Hematopoietic multipotent progenitor cell (in vitro differentiated cells): ENCODE results near the gene CACNA1C. TPM values are rescaled to one million over a fixed set of nuclear protein-coding genes. Genes with fewer than 3 reads are reported as not detected.
"Not testable (repeated sequence)": the region's sequence is repeated elsewhere in the genome, so short reads cannot be mapped to it uniquely, and the experiment has no call there.

Experiments used
- DNase-seq, 3 donors: peaks; one replicate each; pipeline ENCODE4 v3.0.0-alpha.2; 2011 to 2015; ENCODE audit warnings: low read depth in 2 of 3, low spot score in 2 of 3
- total RNA-seq: library from RNA; depleted of rRNA; stranded (reverse); fragments of >200 nt; gene quantifications from one replicate; pipeline ENCODE4 v1.2.3, GENCODE V29; 2012

CACNA1C gene
- total RNA-seq, 1 donor: 0.54 TPM

DNA sequence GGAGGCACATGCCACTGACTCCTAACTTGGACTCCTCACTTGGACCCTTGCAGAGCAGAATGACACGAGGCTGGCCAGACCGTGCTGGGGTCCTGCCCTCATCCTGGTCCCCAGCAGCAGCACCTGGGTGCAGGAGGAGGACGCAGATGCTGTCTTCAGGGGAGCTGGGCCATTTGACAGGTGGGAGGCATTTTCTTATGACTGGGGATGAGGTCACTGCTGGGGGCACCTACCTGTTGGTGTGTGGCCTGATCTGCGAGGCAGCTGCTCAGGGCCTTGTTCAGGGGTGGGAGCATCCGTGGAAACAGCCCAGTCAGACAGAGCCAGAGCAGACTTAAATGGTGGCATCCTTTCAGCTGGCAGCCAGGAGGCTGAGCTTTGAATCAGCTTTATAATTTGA is 57.3 kb downstream of the CACNA1C start:
- no peak for DNase-seq

DNA sequence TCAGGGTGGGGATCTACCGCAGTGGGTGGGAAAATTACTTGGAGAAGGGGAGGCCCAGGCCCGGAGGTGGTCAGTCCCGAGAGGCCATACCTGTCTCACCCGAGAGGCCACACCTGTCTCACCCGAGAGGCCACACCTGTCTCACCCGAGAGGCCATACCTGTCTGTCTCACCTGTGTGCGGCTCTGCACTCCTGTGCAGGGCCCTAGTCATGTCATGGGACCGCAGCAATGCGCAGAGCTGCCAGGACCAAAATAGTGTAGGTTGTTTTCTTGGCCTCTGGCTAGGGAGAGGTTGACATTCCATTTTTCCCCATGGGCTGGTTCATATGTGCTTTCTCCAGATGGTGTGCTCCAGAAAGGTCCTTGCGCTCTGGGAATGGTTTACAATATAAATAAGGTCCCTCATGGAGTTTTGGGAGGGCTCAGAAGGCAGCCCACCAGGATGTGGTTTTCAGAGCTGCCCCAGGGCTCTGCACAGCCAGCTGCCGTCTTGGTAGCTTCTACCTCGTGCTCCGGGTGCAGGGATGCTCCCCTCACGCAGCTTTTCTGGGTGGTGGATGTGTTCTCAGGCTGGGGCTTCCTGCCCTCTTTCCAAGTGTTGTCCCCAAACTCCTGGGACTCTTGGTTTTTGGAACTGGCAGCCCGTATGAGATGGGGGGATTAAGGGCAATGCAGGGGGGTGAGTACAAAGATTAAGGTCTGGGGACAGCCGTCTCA is 58.2 kb downstream of the CACNA1C start:
- DNase-seq: no peak

DNA sequence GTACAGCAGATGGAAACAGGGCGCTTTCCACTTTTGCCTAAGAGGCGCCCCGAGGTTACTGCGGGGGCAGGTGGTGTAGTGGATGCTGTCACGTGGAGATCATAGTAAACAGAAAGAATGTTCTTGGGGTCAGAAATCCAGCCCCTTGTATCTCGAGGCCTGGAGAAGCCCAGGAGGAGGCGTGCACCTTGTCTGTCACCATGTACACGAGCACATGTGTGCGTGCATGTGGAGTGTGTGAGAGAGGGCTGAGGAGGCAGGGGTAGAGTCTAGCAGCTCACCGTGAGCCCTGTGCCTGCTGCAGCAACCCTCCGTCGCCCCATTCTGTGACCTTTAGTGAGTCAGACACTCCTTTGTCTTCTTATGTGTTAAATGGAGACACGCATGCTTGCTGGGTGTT is 59.0 kb downstream of the CACNA1C start:
- no peak for DNase-seq

DNA sequence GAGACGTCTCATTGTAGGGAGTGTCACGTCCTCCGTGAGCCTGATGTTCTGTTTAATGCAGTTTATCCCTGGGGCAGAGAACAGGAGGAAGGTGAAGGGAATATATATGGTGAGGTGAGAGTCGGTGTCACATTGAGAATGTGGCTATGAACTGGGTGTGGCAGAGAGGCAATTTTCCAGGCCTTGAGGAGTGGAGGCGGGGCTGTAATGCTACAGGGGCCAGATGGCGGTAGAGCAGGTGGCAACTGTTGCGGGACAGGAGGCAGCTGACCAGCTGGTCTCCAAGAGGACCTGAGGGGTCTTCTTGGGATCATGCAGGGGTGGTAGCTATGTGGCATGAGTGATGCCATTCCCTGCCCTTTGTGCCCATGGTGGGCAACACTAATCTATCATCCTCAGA is 59.6 kb downstream of the CACNA1C start:
- DNase-seq: no peak

DNA sequence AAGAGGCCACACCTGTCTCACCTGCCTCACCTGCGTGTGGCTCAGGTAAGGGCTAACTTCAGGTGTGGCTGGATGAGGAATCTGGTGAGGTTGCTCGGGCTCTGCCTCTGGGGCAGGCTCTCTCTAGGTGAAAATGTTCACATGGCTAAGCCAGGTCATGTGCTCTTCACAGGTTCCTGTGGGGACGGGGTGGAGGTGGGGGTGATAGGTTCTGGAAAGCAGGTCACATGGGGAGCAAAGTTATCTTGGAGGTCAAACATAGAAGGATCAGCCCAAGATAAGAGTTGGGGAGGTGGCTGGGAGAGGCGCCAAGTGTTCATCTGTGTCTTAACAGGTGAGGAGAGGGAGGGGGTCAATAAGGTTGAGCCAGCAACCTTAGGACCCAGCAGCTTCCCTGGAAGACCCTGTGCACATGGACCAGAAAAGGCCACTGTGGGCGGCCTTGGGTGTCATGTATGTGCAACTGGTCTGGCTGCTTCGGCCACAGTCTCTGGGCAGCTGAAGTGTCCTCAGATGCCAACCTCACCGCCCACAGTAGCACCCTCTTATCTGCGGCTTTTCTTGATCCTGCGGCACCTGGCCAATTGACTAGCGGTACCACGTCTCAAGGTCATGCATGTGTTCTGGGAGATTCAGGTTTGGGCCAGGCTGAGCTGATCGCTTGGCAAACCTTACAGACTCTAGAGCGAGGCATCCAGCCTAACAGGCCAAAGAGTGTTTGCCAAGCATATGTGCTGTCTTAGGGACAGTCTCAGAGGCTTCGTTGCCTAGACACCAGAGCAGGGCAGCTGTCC is 60.5 kb downstream of the CACNA1C start:
- DNase-seq: no peak

DNA sequence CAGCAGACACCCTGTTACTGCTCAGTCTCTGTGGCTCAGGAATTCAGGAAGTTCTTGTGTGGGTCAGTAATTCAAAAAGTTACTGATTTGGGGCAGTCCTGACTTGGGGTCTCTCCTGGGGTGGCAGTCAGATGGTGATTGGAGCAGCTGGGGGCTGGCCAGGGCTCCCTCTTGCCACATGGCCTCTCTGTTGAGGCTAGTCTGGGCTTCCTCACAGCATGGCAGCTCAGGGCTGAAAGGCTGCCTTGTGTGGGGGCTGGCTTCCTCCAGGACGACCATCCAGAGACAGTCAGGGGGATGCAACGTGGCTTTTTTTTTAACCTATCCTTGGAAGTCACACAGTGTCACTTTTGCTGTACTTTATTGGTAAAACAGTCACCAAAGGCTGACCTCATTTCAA is 61.3 kb downstream of the CACNA1C start:
- DNase-seq: no peak

DNA sequence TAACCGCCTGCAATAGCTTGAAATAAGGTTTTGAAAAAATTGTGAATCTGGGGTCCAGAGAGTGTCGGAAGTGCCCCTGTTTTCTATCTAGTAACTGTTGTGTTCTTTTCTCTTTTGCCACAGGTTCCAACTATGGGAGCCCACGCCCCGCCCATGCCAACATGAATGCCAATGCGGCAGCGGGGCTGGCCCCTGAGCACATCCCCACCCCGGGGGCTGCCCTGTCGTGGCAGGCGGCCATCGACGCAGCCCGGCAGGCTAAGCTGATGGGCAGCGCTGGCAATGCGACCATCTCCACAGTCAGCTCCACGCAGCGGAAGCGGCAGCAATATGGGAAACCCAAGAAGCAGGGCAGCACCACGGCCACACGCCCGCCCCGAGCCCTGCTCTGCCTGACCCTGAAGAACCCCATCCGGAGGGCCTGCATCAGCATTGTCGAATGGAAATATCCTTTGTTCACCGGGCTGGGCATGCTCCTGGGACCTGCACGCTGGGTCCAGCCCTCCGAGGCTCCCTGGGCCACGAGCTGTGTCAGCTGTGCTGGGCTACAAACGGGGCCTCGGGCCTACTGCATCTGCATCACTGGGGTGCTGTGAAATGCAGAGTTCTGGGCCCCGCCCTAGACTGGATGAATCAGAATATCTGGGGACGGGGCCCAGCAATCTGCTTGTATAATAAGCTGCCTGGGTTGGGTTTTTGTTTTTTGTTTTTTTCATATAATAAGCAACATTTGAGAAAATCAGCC is 62.5 kb downstream of the CACNA1C start:
- DNase-seq: no peak

DNA sequence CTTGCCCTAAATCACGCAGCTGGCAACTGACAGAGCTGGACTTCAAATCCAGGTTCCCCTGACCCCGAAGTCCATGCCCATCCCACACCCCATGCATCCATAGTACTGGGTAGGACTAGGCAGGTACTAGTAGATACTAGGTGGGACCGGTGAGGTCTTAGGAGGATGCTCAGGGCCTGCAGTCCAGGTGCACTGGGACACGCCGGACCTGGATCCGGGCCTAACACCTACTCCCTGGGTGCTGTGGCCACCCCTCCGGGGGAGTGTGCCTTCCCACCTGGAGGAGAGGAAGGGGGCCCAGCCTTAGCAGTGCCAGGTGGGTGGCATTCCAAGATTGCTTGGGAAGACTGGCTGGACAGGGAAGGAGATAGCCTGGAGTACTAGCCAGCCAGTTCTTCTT is 64.8 kb downstream of the CACNA1C start:
- no peak for DNase-seq

DNA sequence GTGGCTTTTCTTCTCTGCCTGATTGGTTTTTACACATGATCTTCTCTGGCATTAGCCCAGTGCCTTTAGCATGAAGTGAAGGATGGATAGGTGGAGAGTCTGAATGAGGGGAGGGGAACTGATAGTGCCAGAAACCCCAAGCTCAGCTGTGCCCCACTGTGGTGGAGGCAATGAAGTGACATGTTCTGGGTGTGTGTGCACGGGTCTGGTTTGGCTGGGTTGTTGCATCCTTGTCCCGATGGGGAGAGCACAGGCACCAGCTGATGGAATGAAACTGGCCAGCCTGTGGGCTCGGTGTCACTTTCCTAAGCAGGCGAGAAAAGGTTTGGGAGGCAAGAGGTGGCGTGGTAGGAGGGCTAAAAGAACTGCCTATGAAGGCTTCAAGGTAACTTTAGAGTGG is 65.3 kb downstream of the CACNA1C start:
- no peak for DNase-seq

DNA sequence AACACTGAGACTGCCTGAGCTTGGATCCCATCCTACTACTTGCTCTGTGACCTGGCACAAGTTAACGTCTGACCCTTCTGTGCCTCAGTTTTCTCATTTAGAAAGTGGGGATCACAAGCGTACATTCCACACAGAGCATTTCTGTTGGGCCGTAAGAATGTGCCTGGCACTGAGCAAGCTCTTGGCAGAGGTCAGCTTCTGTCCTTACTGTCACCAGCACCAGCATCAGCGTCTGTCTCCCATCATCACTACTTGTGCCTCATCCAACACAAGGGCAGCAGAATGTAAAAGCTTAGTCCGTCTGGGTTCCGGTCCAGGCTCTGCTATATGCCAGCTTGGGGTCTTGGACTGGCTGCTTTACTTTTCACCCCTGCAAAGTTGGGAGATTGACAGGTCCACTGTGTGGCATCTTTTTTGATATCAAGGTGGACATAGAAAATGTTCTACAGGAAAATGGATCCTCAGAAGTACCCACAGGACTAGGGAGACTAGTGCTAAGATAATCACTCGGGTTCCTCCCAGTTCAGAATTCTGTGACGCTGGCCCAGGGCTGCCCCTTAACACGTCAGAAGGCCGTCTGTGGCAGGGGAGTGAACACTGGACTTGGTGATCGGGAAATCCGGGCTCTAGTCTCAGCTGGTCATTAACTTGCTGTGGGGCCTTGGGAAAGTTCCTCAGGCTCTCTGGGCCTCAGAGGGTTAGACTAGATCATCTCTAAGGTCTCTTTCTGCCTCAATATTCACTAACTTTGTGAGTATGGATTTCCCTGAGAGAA is 65.9 kb downstream of the CACNA1C start:
- no peak for DNase-seq

DNA sequence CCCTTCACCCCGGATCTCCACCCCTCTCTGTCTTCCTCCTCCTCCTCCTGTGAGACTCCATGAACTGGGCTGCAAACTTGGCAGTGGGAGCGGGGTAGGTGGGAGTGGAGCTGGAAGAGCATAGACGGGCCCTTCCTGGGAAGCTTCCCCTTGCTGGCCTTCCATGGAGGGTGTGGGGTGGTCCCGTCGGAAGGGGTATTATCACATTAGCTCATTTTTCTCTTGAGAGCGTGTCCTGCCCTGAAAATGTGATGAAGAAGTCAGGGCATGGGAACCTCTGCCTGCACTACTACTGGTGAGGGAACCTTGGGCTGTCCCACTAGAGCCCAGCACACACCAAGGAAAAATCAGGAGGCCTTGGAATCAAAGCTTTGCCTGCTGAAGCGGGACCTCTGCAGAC is 66.5 kb downstream of the CACNA1C start:
- DNase-seq: no peak

DNA sequence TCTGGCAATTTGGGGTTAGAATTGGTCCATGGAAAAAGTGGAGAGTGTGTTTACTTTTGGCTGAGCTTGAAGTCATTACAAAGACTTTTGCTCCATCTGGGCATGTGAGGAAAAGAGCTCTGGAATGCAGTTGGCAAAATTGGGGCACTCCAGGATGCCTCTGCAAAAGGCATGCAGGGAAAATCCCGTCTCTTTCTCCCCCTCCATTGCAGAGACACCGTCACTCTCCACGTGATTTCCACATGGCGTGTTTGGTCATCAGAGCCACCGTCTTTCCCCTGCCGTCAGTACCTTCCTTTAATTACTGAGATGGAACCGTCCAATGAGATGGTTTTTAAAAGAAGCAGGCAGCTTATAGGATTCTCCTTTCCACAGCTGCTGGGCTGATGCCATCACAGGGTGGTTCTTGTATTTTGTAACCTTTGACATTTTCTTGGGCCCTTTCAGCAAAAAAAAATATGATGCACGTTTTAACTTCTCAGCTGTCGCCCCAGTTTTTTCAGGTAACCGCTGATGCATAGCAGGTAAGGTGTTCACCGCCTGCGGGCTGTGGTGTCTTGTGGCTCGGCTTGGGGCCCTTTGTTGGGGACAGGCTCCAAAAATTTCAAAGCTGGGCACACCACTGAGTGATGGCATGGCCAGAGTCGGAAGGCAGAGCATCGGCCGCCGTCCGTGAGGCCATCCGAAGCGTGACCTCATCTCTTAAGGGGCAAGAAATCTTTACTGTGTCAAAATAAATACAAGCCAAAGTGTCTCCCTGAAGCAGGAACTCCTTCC is 68.4 kb downstream of the CACNA1C start:
- DNase-seq: no peak

DNA sequence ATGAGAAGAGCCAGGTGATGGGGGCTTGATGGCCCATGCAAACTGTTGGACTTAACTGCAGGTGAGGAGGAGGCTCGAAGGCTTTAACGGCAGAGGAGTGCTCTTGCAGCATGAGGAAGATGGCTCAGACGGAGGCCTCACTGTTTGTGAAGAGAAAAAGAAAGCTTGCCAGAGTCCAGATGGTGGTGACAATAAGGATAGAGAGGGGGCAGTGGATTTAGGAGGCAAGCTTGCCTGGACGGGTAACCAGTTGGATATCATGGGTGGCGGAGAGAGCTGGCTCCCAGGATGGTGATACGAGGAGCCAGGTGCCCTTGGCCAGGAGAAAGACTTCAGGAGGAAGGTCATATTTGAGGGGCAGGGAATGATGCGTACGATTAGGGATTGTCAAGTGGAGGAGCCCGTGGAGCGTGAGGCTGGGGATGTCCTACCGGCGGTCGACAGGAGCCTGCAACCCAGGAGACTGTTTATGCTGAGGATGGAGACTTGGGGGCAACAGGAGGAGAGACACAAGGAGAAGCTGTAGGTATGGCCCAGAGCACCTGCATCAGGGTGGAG is 71.8 kb downstream of the CACNA1C start:
- no peak for DNase-seq

DNA sequence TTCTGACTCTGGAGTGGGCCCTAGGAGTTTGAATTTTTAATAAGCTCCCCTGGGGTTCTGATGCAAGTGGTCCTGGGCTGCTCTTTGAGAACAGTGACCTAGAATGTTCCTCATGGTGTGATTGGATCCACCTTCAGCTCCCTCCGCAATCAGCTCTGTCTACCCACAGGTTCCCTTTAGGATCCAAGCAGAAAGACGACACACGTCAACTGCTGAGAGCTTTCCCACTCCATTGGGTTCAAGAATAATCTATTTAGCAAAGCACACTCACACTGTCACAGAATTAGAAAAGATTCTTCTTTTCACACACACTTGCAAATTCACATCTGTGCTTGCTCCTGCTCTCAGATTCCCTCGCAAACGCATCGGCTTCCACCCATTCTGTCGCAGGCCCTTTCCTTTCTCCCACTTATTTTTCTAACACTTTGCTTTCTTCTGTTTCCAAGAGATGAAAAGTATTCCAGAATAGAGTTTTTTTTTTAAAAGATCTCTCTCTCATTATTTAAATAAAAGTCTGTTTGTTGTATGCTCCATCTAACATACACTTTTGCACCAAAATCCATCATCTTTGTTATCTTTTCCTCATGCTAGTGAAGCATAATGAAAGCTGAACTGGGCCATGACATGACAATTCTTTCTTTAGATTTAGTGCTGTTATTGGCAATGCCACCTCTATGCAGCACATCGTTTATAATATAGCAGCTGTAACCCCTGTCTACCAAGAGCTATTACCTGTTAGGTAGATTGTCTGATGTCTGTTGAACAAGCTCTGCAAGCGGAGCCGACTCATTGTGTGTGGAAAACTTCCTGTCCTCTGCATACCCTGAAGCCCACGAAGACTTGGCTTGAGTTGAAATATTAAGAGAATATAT is 73.1 kb downstream of the CACNA1C start:
- DNase-seq: no peak

DNA sequence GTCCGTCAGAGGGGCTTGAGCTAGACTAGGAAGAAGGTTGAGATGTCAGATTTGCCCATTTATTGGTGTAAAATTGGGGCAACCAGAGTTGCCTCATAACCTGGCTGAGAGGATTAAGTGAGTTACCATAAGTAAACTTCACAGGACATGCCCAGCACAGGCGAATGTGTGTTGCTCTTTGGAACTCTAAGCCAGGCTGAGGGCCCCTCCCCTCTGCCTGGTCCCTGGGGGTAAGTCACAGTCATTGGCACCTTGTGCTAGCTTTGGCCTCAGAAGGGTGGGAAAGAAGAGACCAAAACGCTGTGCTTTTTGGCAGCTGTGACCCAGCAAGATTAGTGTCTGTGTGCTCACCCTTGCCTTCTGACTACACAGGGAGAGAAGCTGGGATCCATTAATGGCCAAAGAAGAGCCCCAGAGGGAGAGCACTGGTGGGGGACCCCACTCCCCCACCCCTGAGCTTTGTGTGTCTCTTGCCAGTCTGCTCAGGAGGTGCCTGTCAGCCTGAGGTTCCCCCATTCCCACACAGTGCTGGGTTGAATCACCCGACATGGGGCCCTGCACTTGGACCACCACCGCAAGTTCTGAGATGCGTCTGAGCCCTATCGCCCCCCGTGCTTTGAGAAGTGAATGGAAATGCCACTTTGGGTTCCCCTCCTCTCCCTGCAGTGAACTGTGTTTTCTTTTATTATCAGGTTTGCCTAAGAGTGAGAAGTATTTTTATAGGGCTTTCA is 74.1 kb downstream of the CACNA1C start:
- no peak for DNase-seq

DNA sequence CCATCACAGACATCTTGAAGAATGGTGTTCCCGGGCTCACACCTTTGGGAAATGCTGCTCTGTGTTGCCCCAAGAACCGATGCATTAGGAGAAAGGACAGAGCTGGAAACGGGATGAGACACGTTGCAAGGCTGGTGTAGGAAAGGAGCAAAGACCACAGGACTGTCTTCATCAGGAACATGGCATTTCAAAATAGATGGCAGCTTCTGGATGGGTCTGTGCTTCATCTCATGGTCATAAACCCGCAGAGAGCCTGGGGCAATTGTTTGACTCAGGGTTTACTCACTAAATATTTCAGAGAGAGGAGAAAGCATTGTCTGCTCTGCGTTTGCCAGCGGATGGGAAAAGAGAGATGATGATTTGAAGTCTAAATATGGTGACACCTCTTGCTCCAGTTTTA is 76.3 kb downstream of the CACNA1C start:
- DNase-seq: no peak

DNA sequence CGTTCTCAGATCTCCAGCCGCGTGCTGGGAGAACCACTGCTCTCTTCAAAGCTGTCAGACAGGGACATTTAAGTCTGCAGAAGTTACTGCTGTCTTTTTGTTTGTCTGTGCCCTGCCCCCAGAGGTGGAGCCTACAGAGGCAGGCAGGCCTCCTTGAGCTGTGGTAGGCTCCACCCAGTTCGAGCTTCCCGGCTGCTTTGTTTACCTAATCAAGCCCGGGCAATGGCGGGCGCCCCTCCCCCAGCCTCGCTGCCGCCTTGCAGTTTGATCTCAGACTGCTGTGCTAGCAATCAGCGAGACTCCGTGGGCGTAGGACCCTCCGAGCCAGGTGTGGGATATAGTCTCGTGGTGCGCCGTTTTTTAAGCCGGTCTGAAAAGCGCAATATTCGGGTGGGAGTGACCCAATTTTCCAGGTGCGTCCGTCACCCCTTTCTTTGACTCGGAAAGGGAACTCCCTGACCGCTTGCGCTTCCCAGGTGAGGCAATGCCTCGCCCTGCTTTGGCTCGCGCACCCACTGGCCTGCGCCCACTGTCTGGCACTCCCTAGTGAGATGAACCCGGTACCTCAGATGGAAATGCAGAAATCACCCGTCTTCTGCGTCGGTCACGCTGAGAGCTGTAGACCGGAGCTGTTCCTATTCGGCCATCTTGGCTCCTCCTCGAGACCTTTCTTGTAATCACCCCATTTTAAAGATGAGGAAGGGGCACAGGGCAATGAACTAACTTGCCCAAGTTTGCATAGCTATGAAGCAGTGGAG is 83.1 kb downstream of the CACNA1C start:
- DNase-seq: not testable (repeated sequence)
